K562 (cell line): ENCODE results near the gene GADD45B.

Experiments
- BHLHE40 ChIP-seq: IDR thresholded peaks from 2 replicates; pipeline ENCODE4 v1.6.1; 2011; ENCODE audit warnings: low read length, improper control_type of control experiment
- FOXJ2 ChIP-seq: fragments of 200-800 bp; sonication (Bioruptor generic); IDR thresholded peaks from 2 replicates; pipeline ENCODE4 v1.6.1; 2016; ENCODE audit warnings: missing genetic modification characterization, missing compliant biosample characterization
- GABPA ChIP-seq: fragments of 200-800 bp; sonication (Bioruptor generic); conservative IDR thresholded peaks from 2 replicates; pipeline ENCODE4 v1.6.1; 2016; ENCODE audit warnings: low read depth, missing genetic modification characterization, missing compliant biosample characterization
- HMGN3 ChIP-seq: IDR thresholded peaks from 2 replicates; pipeline ENCODE4 v1.6.1; 2011; ENCODE audit warnings: borderline replicate concordance, low read depth, mild to moderate bottlenecking, mixed read lengths, low read length; ENCODE audit not compliant: insufficient read length; ENCODE audit errors: extremely low read depth
- HNRNPUL1 ChIP-seq: fragments of 200-400 bp; formaldehyde crosslinking; IDR thresholded peaks from 2 replicates; pipeline ENCODE4 v1.6.1; 2017; ENCODE audit warnings: low read length
- PHB2 ChIP-seq: fragments of 450-650 bp; IDR thresholded peaks from 2 replicates; pipeline ENCODE4 v1.6.1; 2017; ENCODE audit warnings: low read depth
- RBBP5 ChIP-seq: fragments of 200-600 bp; sonication (generic); IDR thresholded peaks from 2 replicates; pipeline ENCODE4 v1.6.1; 2012; ENCODE audit warnings: borderline replicate concordance, mild to moderate bottlenecking, low read length, control low read depth, inconsistent platforms; ENCODE audit not compliant: insufficient read depth, poor library complexity, severe bottlenecking
- TFAM ChIP-seq: fragments of 250-450 bp; sonication (Bioruptor Pico); conservative IDR thresholded peaks from 2 replicates; pipeline ENCODE4 v1.5.0; 2021; ENCODE audit warnings: mild to moderate bottlenecking, moderate library complexity
- ZFP36 ChIP-seq: fragments of 150-350 bp; IDR thresholded peaks from 2 replicates; pipeline ENCODE4 v1.6.1; 2018; ENCODE audit warnings: low read length, low read depth; ENCODE audit not compliant: partially characterized antibody
- ZNF263 ChIP-seq: sonication (generic); formaldehyde crosslinking; IDR thresholded peaks from 2 replicates; pipeline ENCODE4 v1.8.0; 2022; ENCODE audit warnings: mild to moderate bottlenecking, missing genetic modification reagents, borderline replicate concordance
- TF ChIP-seq, protein P1 (sequence below), 2 experiments: fragments of 250-450 bp in 1 of 2; fragments of 450-650 bp in 1 of 2; sonication (Bioruptor Pico) in 1 of 2; IDR thresholded peaks; 2 replicates each; pipeline versions ENCODE4 v1.6.1 to v1.8.0; 2016 to 2021; ENCODE audit warnings: mild to moderate bottlenecking in 2 of 2, moderate library complexity in 2 of 2, missing compliant biosample characterization in 1 of 2, missing genetic modification characterization in 1 of 2
- TF ChIP-seq, protein P2 (sequence below): IDR thresholded peaks from 2 replicates; pipeline ENCODE4 v1.6.1; 2014; ENCODE audit warnings: antibody characterized with exemption

DNA sequence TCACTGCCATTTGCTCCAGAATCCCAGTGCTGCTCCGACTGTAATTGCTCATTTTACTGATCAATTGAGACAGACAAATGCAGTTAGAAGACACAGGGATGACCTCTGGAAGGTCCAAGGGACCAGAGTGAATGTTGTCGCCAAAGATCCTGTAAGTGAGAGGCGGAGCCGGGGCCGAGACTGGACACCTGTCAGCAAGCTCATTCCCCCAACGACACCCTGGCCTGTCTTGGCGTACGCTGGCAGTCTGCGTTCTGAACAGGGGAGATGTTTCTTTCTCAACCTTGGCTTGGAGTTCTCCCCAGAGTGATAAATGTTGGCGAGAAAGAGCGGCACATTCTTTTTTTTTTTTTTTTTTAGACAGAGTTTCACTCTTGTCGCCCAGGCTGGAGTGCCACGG, 24.2 kb downstream of the GADD45B start:
- TF ChIP-seq, protein P1, sequence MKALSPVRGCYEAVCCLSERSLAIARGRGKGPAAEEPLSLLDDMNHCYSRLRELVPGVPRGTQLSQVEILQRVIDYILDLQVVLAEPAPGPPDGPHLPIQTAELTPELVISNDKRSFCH (CRISPR knock-in tag; IDR thresholded peaks at IDR 0.05) = no peak
- TF ChIP-seq, protein P1 (tag; IDR thresholded peaks at IDR 0.05) = no peak
- TF ChIP-seq PHB2 (no peak), FOXJ2 (tag) (no peak), BHLHE40 (no peak), RBBP5 (no peak), ZNF263 (CRISPR knock-in tag) (no peak), HMGN3 (no peak), TFAM (CRISPR knock-in tag) (no peak), HNRNPUL1 (no peak), ZFP36 (no peak), GABPA (tag) (no peak)
- TF ChIP-seq, protein P2, sequence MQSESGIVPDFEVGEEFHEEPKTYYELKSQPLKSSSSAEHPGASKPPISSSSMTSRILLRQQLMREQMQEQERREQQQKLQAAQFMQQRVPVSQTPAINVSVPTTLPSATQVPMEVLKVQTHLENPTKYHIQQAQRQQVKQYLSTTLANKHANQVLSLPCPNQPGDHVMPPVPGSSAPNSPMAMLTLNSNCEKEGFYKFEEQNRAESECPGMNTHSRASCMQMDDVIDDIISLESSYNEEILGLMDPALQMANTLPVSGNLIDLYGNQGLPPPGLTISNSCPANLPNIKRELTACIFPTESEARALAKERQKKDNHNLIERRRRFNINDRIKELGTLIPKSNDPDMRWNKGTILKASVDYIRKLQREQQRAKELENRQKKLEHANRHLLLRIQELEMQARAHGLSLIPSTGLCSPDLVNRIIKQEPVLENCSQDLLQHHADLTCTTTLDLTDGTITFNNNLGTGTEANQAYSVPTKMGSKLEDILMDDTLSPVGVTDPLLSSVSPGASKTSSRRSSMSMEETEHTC = no peak
